Activated CD8-positive, alpha-beta memory T cell treated with anti-CD3 and anti-CD28 coated beads, Interleukin-2, amount 50 U/mL, for 4 hours (primary cell): ENCODE data around the gene ZBTB22.

Experiments used
- DNase-seq: peaks from one replicate; pipeline ENCODE4 v3.0.0-alpha.2; 2020

ZBTB22 gene

GRCh38 chr6:33324125-33324524 lies 6.6 kb upstream of the ZBTB22 start:
- no peak for DNase-seq

DNA sequence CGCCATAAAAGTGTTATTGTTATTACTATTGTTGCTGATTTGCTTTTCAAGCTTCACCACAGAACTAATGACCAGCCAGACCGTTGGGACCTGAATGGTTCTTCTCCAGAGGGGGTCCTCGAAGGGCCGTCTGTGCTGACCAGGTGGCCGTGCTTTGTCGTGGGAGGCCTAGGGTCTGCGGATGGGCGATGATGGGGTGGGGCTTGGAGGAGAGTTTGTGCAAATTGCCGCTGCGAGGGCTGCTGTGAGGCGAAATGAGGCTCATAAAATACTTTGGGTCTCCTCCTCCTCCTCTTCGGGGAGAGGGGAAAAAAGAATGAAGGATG lies 6.0 kb upstream of the ZBTB22 start:
- DNase-seq = peak; percentile 28

GRCh38 chr6:33321227-33321626 lies 3.7 kb upstream of the ZBTB22 start:
- DNase-seq = no peak

DNA sequence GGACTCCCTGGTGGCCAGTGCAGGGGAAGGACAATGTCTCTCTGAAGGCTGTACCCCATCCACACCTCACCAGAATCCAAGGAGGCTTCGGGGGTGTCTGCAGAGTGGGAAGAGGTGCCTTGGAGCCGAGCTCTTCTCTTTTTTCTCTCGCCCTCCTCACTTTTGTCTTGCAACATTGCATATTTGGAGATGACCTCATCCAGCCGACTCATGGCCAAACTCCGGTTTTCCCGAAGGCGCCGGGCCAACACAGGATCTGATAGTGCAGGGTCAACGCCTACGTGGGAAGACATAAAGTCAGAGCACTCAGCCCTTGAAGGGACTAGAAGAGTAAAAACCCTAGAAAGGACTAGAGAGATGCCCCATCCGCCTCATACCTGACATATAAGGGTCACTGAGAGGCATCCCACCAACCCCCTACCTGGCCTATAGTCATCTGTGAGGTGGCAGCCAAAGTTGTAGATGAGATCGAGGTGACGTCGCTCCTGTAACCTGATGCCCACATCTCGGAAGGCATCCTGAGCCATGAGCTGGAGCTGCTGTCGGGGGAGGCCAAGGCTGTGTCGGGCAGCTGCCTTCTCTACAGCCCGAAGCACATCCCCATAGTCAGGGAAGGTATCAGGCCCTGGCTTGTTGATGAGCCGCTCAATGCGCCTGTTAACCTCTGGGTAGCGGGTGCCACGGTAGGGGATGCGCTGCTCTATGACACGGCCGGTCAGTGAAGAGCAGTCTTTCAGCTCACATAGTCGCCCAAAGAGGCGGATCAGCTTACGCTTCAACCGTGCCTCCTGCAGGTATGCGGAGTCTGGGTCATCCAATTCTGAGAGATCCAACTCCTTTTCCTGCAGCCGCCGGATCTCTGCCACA lies 3.0 kb upstream of the ZBTB22 start:
- DNase-seq = no peak

DNA sequence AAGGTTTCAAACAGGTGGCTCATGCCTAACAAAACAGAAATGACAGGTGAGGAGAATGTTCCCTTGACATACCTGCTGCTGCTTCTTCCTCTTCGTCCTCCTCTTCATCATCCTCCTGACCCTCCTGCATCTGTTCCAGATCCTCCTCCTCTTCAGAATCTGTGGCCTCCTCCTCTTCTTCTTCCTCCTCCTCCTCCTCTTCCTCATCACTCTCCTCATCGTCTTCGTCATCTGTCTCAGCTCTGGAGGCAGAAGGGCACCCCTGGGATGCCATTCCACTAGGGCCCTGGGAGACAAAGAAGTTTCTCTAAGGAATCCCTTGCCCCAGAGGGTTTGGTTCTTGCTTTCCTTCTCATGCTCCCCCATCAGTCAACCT lies 2.4 kb upstream of the ZBTB22 start:
- DNase-seq = no peak

DNA sequence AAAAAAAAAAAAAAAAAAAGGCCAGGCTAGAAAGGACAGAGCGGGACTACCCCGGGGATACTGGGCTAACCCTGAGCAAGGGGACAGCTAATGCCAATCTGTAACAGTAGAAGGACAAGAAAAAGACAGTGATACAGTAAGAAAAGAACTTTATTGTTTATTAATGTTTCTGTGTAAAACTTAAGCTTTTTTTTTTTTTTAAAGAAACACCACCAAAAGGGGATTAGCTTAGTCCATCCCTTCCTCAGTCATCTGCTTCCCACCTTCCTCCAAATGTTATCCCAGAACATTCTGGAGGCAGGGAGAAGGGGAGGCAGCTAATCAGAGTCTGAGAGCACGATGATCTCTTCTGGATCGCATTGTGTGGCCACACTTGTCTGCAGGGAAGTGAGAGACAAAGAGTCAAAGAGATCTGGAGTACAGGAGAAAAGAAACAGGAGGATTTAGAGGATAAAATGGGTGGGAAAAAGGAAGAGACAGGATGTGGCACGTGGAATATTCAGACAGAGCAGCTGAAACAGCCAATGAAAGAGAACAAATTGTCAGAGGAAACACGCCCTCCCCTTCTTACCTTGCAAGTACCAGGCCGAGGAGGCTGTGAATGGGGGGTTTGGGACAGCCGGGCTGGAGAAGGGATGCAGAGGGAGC lies 1.0 kb upstream of the ZBTB22 start:
- DNase-seq = no peak

GRCh38 chr6:33317419-33317668 lies 200 bp downstream of the ZBTB22 start:
- DNase-seq = no peak

GRCh38 chr6:33316603-33317418 lies 733 bp downstream of the ZBTB22 start:
- no peak for DNase-seq

- DNase-seq = no peak
These were observed 1.5 kb downstream of the ZBTB22 start for GRCh38 chr6:33315793-33316602.

- peak; percentile 29 for DNase-seq
These were observed 2.4 kb downstream of the ZBTB22 start for GRCh38 chr6:33314943-33315792.

DNA sequence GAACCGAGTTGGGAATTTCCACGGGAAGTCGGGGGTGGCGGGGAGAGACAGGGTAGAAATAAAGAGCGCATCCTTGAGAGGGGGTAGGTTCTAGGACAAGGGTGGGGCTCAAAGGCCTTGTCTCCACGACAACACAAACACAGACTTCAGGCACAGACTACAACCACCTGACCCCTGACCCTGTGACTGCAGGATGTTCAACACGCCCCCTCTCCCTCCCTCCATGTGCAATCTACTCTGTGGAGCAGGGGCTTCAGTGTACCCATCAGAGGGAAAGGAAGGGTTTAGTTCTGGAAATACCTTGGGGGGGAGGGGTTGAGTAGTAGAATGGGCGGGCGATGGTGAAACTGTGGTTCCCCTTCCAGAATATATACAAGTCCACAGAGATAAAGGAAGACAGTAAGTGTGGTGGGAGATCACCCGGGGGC lies 3.0 kb downstream of the ZBTB22 start:
- peak; percentile 57 for DNase-seq

DNA sequence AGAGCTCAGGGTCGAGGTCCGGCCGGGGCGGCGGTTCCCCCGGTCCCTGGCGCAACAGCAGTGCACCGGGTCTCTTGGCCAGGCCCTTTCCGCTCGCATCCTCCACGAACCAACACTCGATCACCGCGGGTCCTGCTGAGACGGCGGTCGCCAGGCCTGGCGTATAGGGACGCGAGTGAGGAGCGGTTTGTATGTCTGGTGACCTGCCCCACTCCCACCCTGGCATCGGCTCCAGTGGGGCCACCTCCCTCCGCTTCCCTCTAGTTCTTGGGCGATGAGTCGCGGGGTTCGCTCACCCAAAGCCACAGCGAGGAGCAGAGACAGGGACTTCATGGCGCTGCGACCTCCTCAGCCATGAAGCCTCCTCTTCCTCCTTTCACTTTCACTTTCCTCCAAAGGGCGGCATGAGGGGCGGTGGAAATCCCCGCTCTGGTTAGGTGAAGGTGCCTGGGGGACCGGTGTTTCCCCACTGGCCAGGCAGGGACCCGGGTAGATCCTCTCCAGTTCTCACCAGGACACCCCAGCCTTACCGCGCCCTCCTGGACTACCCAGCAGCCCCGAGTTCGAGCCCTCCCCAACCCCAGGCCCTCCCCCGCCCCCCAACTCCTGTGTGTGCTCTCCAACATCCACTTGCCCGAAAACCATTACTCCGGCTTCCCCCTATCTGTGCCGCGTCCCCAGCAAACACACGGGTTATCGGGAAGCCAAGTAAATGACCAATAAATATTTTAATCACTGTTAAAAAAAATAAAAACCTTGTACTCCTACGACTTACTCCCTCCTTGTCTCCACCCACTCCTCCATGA lies 3.6 kb downstream of the ZBTB22 start, which contains the start of gene TAPBP:
TSS of gene TAPBP (minus strand) at position 370 of the 806 bp plus-strand sequence. CDS start at position 333, 37 bp downstream.
- peak; percentile 83 for DNase-seq

GRCh38 chr6:33313105-33313708 lies 4.3 kb downstream of the ZBTB22 start:
- peak; percentile 64 for DNase-seq

GRCh38 chr6:33312361-33313104 lies 5.0 kb downstream of the ZBTB22 start:
- peak; percentile 81 for DNase-seq

DNA sequence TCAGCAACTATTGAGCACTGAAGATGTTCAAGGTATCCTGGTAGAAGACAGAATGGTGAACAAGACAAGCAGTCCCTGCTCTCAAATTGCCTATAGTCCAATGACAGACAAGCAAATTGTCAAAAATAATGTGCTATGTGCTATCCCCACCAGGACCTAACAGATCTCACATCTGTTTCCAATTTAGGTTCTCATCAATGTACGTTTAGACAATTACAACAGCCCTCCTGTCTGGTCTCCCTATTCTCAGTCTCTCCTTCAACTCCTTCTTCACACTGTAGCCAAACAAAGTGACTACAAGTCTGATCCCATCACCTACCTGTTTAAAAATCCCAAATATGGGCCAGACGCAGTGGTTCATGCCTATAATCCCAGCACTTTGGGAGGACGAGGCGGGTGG lies 11.2 kb downstream of the ZBTB22 start:
- no peak for DNase-seq

GRCh38 chr6:33305052-33305451 lies 12.5 kb downstream of the ZBTB22 start:
- DNase-seq = no peak

GRCh38 chr6:33304216-33304615 lies 13.3 kb downstream of the ZBTB22 start:
- DNase-seq = no peak

GRCh38 chr6:33301877-33302276 lies 15.7 kb downstream of the ZBTB22 start:
- DNase-seq = no peak

DNA sequence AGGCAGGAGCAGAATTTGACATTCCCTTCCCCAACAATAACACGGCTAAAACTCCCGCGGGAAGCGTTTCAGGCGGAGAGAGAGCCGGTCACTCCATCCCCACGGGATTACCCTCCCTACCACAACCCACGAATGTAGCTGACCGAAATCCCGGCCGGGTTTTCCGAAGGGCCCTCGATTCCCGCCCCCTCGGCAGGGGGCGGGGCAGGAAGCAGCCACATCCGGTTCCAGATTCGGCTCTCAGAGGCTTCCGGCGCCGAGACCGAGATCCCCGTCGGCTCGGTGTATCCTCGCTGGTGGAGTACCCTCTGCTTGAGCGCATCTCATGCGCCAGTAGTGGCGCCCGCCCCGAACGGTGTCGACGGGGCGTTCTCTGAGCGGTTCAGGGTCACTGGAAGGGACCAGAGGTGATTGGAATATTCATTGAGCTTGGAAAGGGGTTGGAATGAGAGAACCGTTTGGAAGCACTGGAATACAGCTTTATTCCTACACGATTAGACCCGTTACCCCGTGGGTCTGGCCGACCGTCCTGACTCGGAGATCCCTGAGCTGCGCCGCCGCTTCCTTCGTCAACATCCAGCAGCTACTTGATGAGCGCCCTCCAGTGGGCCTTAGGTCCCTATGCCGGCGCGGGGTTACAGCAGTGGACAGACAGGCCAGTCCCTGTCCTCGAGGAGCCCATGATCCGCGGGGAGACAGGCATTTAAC lies 18.2 kb downstream of the ZBTB22 start:
- peak; percentile 91 for DNase-seq
